ENCODE measurements around the gene TMA7B.
A peak's percentile ranks its signal among the peaks of the same experiment; 100 is the strongest.
"Not testable (repeated sequence)": the region's sequence is repeated elsewhere in the genome, so short reads cannot be mapped to it uniquely, and the experiment has no call there.

The TMA7B gene

DNA sequence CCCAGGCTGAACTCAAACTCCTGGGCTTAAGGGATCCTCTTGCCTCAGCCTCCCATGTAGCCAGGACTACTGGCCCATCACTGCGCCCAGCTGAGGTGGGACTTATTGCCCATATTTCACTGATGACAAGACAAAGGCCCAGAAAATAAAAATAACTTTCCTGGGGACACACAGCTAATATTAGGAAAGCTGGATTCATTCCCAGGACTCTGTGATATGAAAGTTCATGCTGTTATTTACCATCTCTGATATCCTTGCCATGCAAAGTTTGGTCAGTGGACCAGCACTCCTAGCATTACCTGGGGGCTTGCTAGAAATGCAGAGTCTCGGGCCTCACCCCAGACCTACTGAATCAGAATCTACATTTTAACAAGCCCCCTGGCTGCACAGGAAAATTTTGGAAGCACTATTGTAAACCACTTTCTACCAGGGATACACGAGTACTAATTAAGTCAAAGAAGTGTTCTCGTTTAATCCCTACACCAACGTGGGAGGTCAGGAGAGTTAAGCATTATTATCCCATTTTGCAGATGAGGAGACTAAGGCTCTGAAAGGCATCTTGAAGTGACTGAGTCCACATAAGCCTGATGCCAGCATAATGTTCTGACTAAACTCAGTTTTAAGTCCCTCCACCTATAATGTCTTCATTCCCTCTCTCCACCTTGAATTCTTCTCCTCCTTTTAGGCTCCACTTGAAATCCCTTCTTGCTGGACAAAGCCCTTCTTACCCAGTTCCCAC is 32.1 kb downstream of the TMA7B start:
- Histone ChIP-seq H3K4me1 (ENCODE audit: control insufficient read depth, insufficient read depth, low read length, poor library complexity, severe bottlenecking) (peaks cover 12% of the 10 kb centered on the region), H3K27ac (ENCODE audit: insufficient read depth, low read length, poor library complexity, severe bottlenecking) (no peak overlapping the region), H3K9me3 (ENCODE audit: control insufficient read depth, low read length) (no peaks in the 10 kb centered on the region), H3K4me3 (ENCODE audit: insufficient read depth, low read depth, low read length, poor library complexity, severe bottlenecking) (no peak overlapping the region), H3K27me3 (replicated peaks; ENCODE audit: control insufficient read depth, insufficient read depth, low read length, poor library complexity, severe bottlenecking) (peaks cover 10% of the 10 kb centered on the region), H3K36me3 (ENCODE audit: control insufficient read depth, insufficient read depth, low read length) (no peaks in the 10 kb centered on the region)
- no peak for DNase-seq

DNA sequence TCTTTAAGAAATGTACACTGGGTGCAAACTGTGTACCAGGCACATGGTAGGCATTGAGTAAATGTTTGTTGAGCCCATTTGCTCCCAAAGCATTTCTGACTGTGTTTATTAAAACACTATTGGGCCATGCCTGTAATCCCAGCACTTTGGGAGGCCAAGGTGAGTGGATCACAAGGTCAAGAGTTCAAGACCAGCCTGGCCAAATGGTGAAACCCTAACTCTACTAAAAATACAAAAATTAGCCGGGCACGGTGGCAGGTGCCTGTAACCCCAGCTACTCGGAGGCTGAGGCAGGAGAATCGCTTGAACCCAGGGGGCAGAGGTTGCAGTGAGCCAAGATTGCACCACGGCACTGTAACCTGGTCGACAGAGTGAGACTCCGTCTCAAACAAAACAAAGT is 32.7 kb downstream of the TMA7B start:
- H3K9me3 ChIP-seq (ENCODE audit: control insufficient read depth, low read length); H3K4me3 ChIP-seq (ENCODE audit: insufficient read depth, low read depth, low read length, poor library complexity, severe bottlenecking); H3K27ac ChIP-seq (ENCODE audit: insufficient read depth, low read length, poor library complexity, severe bottlenecking); H3K36me3 ChIP-seq (ENCODE audit: control insufficient read depth, insufficient read depth, low read length); DNase-seq: not testable (repeated sequence)
- H3K27me3 ChIP-seq (replicated peaks; ENCODE audit: control insufficient read depth, insufficient read depth, low read length, poor library complexity, severe bottlenecking): peaks cover 10% of the 10 kb centered on the region
- H3K4me1 ChIP-seq (ENCODE audit: control insufficient read depth, insufficient read depth, low read length, poor library complexity, severe bottlenecking): peaks cover 12% of the 10 kb centered on the region

DNA sequence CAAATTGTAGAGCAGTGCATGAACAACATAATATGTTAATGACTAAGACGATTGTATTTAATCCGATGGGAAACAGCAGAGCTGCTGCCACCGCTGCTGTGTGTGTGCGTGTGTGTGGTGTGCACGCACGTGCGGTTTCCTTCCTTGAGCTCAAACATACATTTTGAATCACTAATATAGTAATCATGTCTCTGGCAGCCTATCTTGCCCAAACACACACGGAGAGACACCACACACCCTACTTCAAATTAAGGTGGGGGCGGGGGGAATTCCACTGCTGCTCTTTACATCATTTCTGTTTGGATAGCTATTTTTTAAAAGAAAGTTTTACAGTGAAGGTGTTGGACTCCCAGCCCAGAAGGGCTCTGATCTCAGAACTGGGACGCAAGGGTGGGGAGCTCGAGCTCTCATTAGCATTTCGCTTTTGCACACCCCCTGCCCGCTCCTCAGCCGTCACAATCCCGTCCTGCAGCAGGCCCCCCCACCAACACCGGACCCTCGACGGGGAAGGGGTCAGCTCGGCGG is 33.9 kb downstream of the TMA7B start:
- no peak overlapping the region for H3K27ac ChIP-seq (ENCODE audit: insufficient read depth, low read length, poor library complexity, severe bottlenecking)
- peaks cover 10% of the 10 kb centered on the region for H3K27me3 ChIP-seq (replicated peaks; ENCODE audit: control insufficient read depth, insufficient read depth, low read length, poor library complexity, severe bottlenecking)
- H3K4me1 ChIP-seq (ENCODE audit: control insufficient read depth, insufficient read depth, low read length, poor library complexity, severe bottlenecking): peaks cover 12% of the 10 kb centered on the region
- H3K9me3 ChIP-seq (ENCODE audit: control insufficient read depth, low read length): no peaks in the 10 kb centered on the region
- peak overlapping the region; percentile 23 for H3K4me3 ChIP-seq (ENCODE audit: insufficient read depth, low read depth, low read length, poor library complexity, severe bottlenecking)
- no peaks in the 10 kb centered on the region for H3K36me3 ChIP-seq (ENCODE audit: control insufficient read depth, insufficient read depth, low read length)
- peak in 1 of 3 donors; percentile 37 for DNase-seq

DNA sequence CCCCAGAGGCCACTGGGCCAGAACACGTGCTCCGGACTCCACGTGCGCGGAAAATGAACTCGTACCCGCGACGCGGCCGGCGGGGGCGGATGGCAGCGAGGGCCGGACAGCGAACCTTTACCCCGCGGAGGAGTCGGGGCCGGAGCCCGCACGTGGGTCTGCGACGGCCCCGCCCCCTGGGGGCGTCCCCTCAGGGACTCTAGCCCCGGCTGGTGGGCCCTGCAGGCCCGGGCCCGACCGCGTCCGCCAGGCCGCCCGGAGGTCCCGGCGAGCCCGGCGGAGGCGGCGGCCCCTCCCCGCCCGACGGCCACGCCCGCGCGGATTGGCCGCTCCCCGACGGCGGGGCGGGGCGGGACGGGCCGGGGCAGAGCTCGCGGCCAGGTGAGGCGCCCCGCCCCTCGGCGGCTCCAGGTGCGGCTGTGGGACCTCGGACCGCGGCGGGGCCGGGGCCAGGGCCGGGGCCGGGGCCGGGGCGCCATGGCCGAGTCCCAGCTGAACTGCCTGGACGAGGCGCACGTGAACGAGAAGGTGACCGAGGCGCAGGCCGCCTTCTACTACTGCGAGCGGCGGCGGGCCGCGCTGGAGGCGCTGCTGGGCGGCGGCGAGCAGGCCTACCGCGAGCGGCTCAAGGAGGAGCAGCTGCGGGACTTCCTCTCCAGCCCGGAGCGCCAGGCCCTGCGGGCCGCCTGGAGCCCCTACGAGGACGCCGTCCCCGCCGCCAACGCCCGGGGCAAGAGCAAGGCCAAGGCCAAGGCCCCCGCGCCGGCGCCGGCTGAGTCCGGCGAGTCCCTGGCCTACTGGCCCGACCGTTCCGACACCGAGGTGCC is 34.6 kb downstream of the TMA7B start, which contains the start of gene FAM83F:
TSS of gene FAM83F (plus strand) at position 389 of the 827 bp plus-strand sequence. CDS start at position 478, 89 bp downstream.
- H3K36me3 ChIP-seq (ENCODE audit: control insufficient read depth, insufficient read depth, low read length): no peaks in the 10 kb centered on the region
- H3K4me3 ChIP-seq (ENCODE audit: insufficient read depth, low read depth, low read length, poor library complexity, severe bottlenecking): peak within 1 kb of the TSS; percentile 32
- no peaks in the 10 kb centered on the region for H3K9me3 ChIP-seq (ENCODE audit: control insufficient read depth, low read length)
- peaks cover 12% of the 10 kb centered on the region for H3K4me1 ChIP-seq (ENCODE audit: control insufficient read depth, insufficient read depth, low read length, poor library complexity, severe bottlenecking)
- DNase-seq: peak in 1 of 3 donors; percentile 24
- H3K27me3 ChIP-seq (replicated peaks; ENCODE audit: control insufficient read depth, insufficient read depth, low read length, poor library complexity, severe bottlenecking): peaks cover 10% of the 10 kb centered on the region
- H3K27ac ChIP-seq (ENCODE audit: insufficient read depth, low read length, poor library complexity, severe bottlenecking): no peak within 1 kb of the TSS

DNA sequence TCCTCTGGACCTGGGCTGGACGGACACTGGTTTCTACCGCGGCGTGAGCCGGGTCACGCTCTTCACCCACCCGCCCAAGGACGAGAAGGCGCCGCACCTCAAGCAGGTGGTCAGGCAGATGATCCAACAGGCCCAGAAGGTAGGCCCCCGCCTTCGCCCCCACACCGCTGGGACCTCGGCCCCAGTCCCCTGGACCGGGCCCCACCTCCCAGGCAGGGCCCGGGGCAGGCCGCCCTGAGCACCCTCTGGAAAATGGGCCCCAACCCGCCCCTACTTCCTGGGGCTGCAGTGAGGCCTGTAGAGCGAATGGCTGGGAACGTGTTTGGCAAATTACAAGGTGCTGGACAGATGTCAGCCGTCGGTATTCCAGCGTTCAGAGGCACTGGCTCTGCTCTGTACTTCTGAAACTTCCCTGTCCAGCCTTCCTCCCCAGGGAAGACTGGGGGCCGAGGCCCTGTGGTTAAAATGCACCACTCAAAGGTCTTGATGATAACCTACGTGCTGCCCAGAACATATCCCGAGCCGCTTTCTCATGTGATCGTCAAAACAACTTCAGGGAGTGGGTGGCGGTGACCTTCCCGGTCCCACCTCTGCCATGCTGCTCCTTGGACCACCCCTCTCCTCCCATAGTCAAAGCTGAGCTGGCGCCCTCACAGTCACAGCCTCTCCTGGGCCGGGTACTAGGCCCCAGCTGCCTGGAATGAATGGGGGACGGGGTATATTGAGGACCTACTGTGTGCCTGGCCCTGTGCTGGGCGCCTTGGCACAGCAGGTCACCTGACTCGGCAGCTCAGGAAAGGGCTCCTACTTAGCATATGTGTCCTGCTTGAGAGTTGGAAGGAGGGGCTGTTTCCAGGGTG is 35.4 kb downstream of the TMA7B start:
- Histone ChIP-seq H3K36me3 (ENCODE audit: control insufficient read depth, insufficient read depth, low read length) (no peaks in the 10 kb centered on the region), H3K27me3 (replicated peaks; ENCODE audit: control insufficient read depth, insufficient read depth, low read length, poor library complexity, severe bottlenecking) (peaks cover 10% of the 10 kb centered on the region), H3K4me1 (ENCODE audit: control insufficient read depth, insufficient read depth, low read length, poor library complexity, severe bottlenecking) (peaks cover 12% of the 10 kb centered on the region), H3K27ac (ENCODE audit: insufficient read depth, low read length, poor library complexity, severe bottlenecking) (no peak overlapping the region), H3K4me3 (ENCODE audit: insufficient read depth, low read depth, low read length, poor library complexity, severe bottlenecking) (peak overlapping the region; percentile 32), H3K9me3 (ENCODE audit: control insufficient read depth, low read length) (no peaks in the 10 kb centered on the region)
- no peak for DNase-seq

DNA sequence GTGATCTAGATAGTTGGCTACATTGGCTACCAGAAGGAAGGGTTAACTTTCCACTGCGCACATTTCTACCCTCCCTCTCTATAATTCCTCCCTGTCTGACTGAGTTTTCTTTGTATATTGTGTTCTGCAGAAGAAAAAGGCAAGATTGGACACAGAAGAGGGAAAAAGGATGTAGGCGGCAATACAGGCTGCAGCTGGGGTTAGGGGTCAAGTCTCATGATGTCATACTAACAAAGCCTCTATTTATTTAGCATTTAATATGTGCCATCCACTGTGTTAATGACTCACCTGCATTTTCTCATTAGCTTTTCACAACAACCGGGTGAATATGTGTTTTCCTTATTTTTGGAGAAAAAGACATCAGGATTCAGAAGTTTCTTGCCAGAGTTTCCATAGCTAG is 36.5 kb downstream of the TMA7B start:
- H3K4me3 ChIP-seq (ENCODE audit: insufficient read depth, low read depth, low read length, poor library complexity, severe bottlenecking): no peak overlapping the region
- H3K27ac ChIP-seq (ENCODE audit: insufficient read depth, low read length, poor library complexity, severe bottlenecking): no peak overlapping the region
- DNase-seq: no peak
- no peaks in the 10 kb centered on the region for H3K9me3 ChIP-seq (ENCODE audit: control insufficient read depth, low read length)
- peaks cover 10% of the 10 kb centered on the region for H3K27me3 ChIP-seq (replicated peaks; ENCODE audit: control insufficient read depth, insufficient read depth, low read length, poor library complexity, severe bottlenecking)
- no peaks in the 10 kb centered on the region for H3K36me3 ChIP-seq (ENCODE audit: control insufficient read depth, insufficient read depth, low read length)
- H3K4me1 ChIP-seq (ENCODE audit: control insufficient read depth, insufficient read depth, low read length, poor library complexity, severe bottlenecking): peaks cover 12% of the 10 kb centered on the region

DNA sequence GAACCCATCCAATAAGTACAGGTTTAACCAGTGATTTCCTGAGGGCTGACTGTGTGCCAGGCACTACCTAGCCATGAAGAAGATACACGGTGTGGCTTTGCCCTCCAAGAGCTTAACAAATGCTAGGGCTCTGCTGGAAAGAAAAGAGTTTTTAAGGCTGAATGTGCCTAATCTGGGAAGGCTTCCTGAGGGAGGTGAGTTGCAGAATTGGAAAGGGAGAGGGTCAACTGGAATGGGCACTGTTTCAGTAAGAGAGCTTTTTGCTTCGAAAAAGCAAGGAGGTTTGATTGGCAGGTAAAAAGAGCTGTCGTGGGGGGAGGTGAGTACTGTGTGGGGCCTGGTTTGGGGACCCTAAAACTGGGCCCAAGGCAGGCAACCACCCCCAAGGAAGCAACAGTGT is 37.2 kb downstream of the TMA7B start:
- DNase-seq: no peak
- H3K4me3 ChIP-seq (ENCODE audit: insufficient read depth, low read depth, low read length, poor library complexity, severe bottlenecking): no peak overlapping the region
- H3K4me1 ChIP-seq (ENCODE audit: control insufficient read depth, insufficient read depth, low read length, poor library complexity, severe bottlenecking): peaks cover 12% of the 10 kb centered on the region
- no peaks in the 10 kb centered on the region for H3K9me3 ChIP-seq (ENCODE audit: control insufficient read depth, low read length)
- H3K36me3 ChIP-seq (ENCODE audit: control insufficient read depth, insufficient read depth, low read length): no peaks in the 10 kb centered on the region
- H3K27me3 ChIP-seq (replicated peaks; ENCODE audit: control insufficient read depth, insufficient read depth, low read length, poor library complexity, severe bottlenecking): peaks cover 10% of the 10 kb centered on the region
- no peak overlapping the region for H3K27ac ChIP-seq (ENCODE audit: insufficient read depth, low read length, poor library complexity, severe bottlenecking)

DNA sequence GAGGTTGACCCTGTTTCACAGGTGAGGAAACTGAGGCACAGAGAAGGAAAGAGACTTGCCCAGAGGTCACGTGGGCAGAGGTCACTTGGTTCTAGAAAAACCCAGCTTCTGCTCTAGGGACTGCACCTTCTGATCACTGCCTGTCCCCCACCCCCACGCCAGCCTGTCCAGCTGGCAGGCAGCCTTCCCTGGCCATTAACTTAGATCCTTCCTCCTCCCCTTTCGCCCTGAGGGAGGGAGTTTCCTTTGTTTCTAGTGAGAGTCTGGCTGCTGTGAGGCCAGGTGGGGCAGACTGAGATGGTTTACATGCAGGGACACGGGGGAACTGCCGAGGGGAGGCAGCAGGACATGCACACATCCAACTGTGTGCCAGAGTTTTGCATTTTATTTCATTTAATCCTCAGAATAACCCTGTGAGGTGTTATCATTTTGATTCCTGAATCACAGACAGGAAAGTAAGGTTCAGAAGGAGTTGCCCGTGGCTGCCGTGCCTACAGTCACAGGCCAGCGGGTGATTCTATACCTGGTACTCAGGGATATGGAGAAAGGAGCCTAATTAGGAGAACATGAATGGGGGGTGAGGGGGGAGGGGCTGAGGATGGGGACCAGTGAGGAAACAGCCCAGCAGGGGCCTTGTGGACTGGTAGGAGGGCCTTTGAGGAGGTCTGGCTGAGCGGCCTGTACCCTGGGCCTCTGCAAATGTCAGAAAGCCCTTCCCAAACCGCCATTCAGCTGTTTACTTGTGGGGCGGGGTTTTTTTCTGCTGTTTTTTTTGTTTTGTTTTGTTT is 37.9 kb downstream of the TMA7B start:
- Histone ChIP-seq H3K9me3 (ENCODE audit: control insufficient read depth, low read length) (no peaks in the 10 kb centered on the region), H3K4me1 (ENCODE audit: control insufficient read depth, insufficient read depth, low read length, poor library complexity, severe bottlenecking) (peaks cover 12% of the 10 kb centered on the region), H3K36me3 (ENCODE audit: control insufficient read depth, insufficient read depth, low read length) (no peaks in the 10 kb centered on the region), H3K27me3 (replicated peaks; ENCODE audit: control insufficient read depth, insufficient read depth, low read length, poor library complexity, severe bottlenecking) (peaks cover 10% of the 10 kb centered on the region), H3K4me3 (ENCODE audit: insufficient read depth, low read depth, low read length, poor library complexity, severe bottlenecking) (no peak overlapping the region), H3K27ac (ENCODE audit: insufficient read depth, low read length, poor library complexity, severe bottlenecking) (no peak overlapping the region)
- no peak for DNase-seq

DNA sequence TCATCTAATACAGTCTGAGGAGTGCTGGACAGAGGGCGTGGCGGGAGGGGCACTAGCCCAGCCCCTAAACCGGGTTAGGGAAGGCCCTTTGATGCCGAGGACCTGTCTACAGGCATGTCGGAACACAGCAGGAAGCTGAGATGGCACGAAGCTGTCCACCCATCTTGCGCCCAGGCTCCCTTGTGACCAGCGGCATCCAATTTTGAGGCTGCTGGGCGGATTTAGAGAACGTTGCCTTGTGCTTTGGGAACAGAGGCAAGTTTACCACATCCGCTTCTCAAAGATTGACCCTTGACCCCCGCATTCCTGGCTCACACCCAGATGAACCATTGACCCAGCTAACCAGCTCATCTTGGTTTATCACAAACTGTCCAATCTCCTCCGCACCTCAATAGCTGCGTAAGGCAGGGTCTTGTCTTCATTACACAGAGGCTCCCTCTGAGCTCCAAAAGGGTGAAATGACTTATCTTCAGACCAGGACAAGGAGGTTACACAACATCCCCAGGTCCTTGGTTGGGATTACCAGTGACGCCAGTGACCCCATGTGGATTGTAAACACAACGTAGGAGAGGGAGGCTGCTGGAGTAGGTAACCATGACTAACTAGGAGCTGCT is 39.1 kb downstream of the TMA7B start:
- Histone ChIP-seq H3K27ac (ENCODE audit: insufficient read depth, low read length, poor library complexity, severe bottlenecking) (no peak overlapping the region), H3K4me3 (ENCODE audit: insufficient read depth, low read depth, low read length, poor library complexity, severe bottlenecking) (no peak overlapping the region), H3K4me1 (ENCODE audit: control insufficient read depth, insufficient read depth, low read length, poor library complexity, severe bottlenecking) (peaks cover 9% of the 10 kb centered on the region), H3K27me3 (replicated peaks; ENCODE audit: control insufficient read depth, insufficient read depth, low read length, poor library complexity, severe bottlenecking) (peaks cover 10% of the 10 kb centered on the region), H3K36me3 (ENCODE audit: control insufficient read depth, insufficient read depth, low read length) (no peaks in the 10 kb centered on the region), H3K9me3 (ENCODE audit: control insufficient read depth, low read length) (no peaks in the 10 kb centered on the region)
- no peak for DNase-seq
